Stimulated activated CD4-positive, alpha-beta T cell treated with anti-CD3 and anti-CD28 coated beads, Interleukin-1b, Interleukin-23, amount 100 ng/mL, for 4 hours (primary cell): ENCODE results near the gene PLA2R1.

ENCODE experiments used
- DNase-seq, 2 donors: peaks; one replicate each; pipeline ENCODE4 v3.0.0-alpha.2; 2020; ENCODE audit warnings: low read depth in 2 of 2

The PLA2R1 gene

GRCh38 chr2:160062292-160063005 lies at the start of gene PLA2R1:
Gene PLA2R1, minus strand, starts transcription at chr2:160062615. Its CDS starts 212 bp downstream, at chr2:160062403.
- no peak for DNase-seq

- no peak for DNase-seq
Measured at GRCh38 chr2:160110674-160111239, 48.3 kb upstream of the PLA2R1 start.

- peak; percentile 14 to 43 for DNase-seq
Measured at GRCh38 chr2:160109939-160110673, 47.7 kb upstream of the PLA2R1 start.

- DNase-seq = no peak
Measured at GRCh38 chr2:160109243-160109642, 46.8 kb upstream of the PLA2R1 start.

GRCh38 chr2:160108646-160109045 lies 46.2 kb upstream of the PLA2R1 start:
- DNase-seq = no peak

- DNase-seq = no peak
Measured at GRCh38 chr2:160105366-160105765, 43.0 kb upstream of the PLA2R1 start.

- DNase-seq = no peak
Measured at GRCh38 chr2:160104115-160104514, 41.7 kb upstream of the PLA2R1 start.

GRCh38 chr2:160097326-160097725 lies 34.9 kb upstream of the PLA2R1 start:
- DNase-seq = no peak

GRCh38 chr2:160096409-160096808 lies 34.0 kb upstream of the PLA2R1 start:
- no peak for DNase-seq

- DNase-seq = no peak
Measured at GRCh38 chr2:160092445-160092844, 30.0 kb upstream of the PLA2R1 start.

GRCh38 chr2:160091381-160091780 lies 29.0 kb upstream of the PLA2R1 start:
- no peak for DNase-seq

- no peak for DNase-seq
Measured at GRCh38 chr2:160087854-160088745, 25.7 kb upstream of the PLA2R1 start.

GRCh38 chr2:160085662-160086061 lies 23.2 kb upstream of the PLA2R1 start:
- DNase-seq = no peak

- DNase-seq = no peak
Measured at GRCh38 chr2:160077912-160078810, 15.7 kb upstream of the PLA2R1 start.

- DNase-seq = no peak
Measured at GRCh38 chr2:160076914-160077313, 14.5 kb upstream of the PLA2R1 start.

GRCh38 chr2:160076241-160076640 lies 13.8 kb upstream of the PLA2R1 start:
- DNase-seq = no peak

- no peak for DNase-seq
Measured at GRCh38 chr2:160075171-160075570, 12.8 kb upstream of the PLA2R1 start.

GRCh38 chr2:160073284-160073888 lies 11.0 kb upstream of the PLA2R1 start:
- no peak for DNase-seq

- DNase-seq = no peak
Measured at GRCh38 chr2:160068906-160069305, 6.5 kb upstream of the PLA2R1 start.

- DNase-seq = no peak
Measured at GRCh38 chr2:160064916-160065315, 2.5 kb upstream of the PLA2R1 start.
